SIG-M5 treated with dmso at 0.1 percent for 504 hours (cell line): Measurements from ENCODE around the gene RIPOR3.
"Not testable (repeated sequence)": the region's sequence is repeated elsewhere in the genome, so short reads cannot be mapped to it uniquely, and the experiment has no call there.

ENCODE experiments used
- DNase-seq: peaks from one replicate; lab custom pipeline; 2025; ENCODE audit not compliant: unreplicated experiment; lab: John Stamatoyannopoulos, UW

Gene RIPOR3

DNA sequence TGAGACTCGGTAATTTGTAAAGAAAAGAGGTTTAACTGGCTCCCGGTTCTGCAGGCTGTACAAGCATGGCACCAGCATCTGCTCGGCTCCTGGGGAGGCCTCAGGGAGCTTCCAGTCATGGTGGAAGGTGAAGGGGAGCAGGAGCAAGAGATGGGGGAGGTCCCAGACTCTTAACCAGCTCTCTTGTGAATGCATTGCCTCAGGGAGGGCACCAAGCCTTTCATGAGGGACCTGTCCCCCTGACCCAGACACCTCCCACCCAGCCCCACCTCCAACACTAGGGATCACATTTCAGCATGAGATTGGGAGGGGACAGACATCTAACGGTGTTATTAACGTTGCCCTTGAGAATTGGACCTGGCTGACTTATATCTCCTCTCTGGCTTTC lies 112.6 kb downstream of the RIPOR3 start:
- DNase-seq = no peak

DNA sequence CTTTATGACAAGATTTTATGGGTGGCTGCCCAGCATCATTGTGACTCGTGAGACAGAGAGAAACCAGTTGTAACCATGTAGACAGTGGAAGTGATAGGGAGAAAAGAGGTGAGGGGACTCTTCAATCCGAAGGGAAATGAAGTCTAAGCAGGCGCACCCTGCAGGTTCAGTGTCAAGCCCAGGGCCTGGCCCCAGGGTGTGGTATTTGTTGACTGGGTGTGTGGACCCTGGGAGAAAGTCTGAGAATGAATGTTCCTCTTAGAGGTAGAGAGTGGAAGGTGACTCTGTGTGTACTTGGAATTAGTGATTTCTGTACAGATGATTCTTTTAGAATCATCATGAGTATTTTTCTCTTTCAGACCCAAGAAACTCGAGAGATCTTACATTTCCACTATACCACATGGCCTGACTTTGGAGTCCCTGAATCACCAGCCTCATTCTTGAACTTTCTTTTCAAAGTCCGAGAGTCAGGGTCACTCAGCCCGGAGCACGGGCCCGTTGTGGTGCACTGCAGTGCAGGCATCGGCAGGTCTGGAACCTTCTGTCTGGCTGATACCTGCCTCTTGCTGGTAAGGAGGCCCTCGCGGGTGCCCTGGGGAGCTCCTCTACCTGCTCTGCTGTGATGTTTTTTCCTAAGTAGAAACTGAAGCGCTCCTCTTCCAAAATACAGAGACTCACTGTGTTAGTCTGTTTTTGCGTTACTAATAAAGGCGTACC lies 113.1 kb downstream of the RIPOR3 start:
- DNase-seq = no peak

DNA sequence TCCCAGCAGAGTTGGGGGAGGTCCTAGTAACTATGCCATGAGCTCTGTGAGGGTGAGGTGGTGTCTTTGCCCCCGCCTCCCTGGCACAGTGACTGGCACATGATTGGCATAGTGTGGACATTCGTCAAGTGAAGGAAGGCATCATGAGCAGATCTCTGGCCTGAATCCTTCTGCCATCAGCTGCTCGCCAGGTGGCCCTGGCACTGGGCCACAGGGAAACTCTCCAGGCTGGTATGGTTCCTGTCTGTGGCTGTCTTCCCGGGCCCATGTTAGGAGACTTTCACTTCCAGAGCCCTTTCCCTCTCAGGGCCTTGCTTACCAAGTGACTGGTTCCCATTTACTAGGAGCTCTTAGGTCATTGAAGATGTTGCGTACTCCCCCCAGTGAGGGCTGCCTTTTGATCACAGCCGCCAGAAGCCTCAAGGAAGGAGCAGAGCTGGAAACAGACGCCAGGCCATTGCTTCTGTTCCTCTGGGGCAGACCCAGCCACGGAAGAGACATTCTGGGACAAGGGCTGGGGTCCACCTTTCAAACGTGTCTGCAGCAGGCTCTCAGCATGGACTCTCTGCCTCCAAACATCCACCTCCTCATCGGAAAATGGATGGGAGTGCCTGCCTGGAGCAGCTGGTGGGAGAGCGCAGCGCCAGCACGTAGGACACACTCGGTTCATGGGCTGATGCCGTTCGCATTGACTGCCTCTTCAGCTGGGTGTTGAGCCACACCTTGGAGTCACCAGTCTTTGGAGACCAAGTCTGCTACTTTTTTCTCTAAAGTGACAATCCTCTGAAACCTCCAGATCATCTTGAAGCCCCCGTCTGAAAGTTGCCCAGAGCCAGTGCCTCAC lies 113.9 kb downstream of the RIPOR3 start:
- no peak for DNase-seq

DNA sequence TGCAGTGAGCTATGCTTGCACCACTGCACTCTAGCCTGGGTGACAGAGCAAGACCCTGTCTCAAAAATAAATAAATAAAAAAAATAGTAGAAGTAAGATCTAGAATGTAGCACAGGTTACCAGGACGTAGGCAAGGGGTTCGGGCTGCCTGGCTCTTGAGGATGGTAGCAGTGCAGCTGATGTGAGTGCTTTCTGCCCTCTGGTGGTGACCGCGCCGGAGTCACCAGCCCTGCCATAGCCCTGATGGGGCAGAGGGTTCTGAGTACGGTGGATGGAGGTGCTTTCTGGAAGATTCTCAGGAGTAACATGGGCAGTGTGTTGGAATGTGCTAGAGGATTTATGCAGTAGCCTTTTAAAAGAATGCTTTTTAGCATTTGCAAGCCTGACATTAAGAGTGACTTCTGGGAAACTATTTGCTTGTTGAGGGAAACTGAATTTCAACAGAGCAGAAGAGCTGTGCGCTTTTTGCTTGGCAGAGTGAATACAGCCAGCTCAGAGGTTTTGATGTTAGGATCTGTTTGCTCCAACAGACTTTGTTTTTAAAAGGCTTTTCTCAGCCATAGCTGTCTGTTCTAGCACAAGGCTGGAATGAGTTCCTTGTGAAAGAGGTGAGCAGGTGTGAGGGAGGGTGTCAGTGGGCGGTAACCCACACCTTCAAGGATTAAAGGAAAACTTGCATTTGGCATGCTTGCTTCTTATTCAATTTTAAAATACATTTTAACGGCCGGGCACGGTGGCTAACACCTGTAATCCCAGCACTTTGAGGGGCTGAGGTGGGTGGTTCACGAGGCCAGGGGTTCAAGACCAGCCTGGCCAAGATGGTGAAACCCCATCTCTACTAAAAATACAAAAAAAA lies 115.2 kb downstream of the RIPOR3 start:
- peak; percentile 58 for DNase-seq

DNA sequence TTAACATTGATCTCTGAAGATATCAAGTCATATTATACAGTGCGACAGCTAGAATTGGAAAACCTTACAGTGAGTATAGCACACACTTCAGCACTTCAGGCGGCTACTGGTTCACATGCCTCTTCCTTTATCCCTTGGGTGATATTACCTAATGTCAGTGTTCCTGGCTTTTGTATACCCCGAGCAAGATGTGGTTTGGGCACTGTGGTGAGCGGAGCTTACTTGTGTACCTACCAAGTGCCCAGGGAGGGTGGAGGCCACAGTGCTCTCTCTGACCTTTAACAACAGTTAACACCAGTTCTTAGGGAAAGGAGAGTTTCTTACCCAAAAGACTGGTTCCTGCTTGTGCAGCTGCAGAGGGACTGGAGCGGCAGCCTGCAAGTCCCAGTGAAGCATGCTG lies 116.8 kb downstream of the RIPOR3 start:
- DNase-seq = no peak

- DNase-seq = no peak
These were observed 117.2 kb downstream of the RIPOR3 start for GRCh38 chr20:50574108-50574507.

DNA sequence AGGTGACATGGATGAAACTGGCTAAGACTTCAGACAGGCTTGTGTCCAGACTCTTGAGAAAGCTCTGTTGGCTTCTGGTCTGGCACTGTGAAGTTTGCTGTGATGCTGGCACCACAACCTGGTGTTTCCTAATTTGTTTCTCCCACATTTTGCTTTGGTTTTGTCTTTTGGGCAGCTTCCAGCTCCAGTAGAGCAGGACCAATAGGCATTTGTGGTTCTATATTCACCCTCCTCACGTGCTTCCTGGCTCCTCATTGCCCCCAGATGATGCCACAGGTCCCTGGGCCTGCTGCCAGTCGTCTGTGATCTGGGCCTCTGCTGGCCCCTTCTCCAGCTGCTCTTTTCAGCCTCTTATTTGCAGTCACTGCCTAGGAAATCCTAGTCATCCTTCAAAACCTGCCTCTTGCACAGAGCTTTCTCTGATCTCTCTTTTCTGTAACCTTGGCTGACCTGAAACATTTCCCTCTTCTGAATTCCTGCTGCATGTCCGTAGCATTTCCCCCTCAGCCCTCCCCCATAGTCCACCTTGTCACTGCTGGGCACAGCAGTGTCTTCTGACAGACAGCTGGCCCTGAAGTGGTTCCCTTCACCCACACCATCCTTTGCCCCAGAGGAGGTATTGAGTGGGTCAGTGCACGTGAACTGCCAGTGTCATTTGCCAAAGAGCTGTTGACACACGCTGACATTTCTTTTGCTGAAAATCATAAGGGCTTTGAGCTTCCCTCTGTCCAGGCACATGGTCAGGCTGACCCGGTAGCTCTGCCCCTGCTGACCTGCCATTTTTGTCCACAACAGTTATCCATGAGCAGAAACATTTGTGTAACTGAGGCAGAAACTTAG lies 118.2 kb downstream of the RIPOR3 start:
- no peak for DNase-seq

- no peak for DNase-seq
These were observed 119.9 kb downstream of the RIPOR3 start for GRCh38 chr20:50571466-50571865.

GRCh38 chr20:50569864-50570836 lies 121.2 kb downstream of the RIPOR3 start:
- peak; percentile 63 for DNase-seq

- DNase-seq = not testable (repeated sequence)
These were observed 121.9 kb downstream of the RIPOR3 start for GRCh38 chr20:50569487-50569863.

GRCh38 chr20:50568549-50568942 lies 122.8 kb downstream of the RIPOR3 start:
- no peak for DNase-seq

- DNase-seq = no peak
These were observed 123.3 kb downstream of the RIPOR3 start for GRCh38 chr20:50567860-50568548.

DNA sequence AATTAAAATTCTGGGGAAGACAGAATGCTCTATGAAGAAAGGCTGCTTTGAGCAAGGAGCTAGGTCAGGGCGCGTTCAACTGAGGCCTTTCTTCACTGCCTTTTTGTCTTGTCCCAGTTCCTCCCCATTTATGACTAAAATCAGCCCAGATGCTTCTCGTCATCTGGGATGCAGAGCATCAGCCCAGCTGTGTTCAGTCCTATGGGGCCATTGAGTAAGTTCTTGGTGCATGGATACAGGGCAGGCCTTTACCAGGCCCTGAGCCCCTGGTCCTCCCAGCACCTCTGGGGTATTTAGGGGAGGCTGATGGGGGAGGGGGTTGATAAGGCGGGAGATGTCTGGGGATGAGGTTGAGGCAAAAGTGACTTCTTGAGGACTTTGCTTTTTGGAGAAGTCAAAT lies 125.5 kb downstream of the RIPOR3 start:
- no peak for DNase-seq

DNA sequence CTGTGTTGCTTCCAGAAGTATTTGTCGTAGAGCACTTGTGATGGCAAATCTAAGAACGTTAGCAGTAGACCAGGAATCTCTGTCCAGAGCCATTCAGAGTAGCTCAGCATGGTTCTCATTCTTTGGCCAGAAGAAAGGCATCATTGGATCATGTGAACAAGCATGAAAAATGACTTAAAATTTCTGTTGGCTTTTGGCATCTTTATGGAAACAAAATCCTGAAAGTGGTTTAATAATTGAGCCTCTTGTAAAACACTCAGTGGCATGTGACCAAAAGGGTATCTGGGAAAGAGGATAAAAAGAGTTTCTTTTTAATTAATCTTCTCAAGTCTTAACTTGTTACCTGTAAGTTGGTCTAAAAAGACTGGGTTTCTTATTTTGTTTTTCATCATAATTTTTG lies 126.0 kb downstream of the RIPOR3 start:
- DNase-seq = no peak

GRCh38 chr20:50563133-50563944 lies 128.0 kb downstream of the RIPOR3 start:
- DNase-seq = no peak

DNA sequence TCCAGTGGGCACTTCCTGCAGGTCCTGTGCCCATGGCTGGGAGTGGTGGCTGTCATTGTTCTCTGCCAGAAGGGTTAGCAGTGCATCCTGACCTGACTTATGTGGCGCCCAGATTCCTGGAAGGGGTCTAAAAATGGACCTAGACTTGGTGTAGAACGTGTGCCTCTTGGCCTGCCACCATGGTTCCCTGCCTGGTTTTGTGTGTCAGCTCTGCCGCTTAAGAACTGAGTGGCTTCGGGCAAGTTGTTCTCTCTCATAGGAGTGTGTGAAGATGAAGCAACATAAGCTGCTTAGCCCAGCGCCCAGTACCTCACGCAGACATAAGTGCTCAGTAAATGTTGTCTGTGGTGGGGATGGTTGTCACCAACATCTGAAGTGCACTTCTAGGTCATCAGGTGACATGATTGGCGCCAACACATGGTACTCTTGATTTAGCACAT lies 129.1 kb downstream of the RIPOR3 start:
- no peak for DNase-seq

GRCh38 chr20:50561379-50562078 lies 129.8 kb downstream of the RIPOR3 start:
- DNase-seq = no peak
